Heart left ventricle (tissue), 16 donors: ENCODE measurements around the gene RXFP3. TPM values are rescaled to one million over a fixed set of nuclear protein-coding genes. Genes with fewer than 3 reads are reported as not detected.

ENCODE experiments used
- ATAC-seq, 4 donors: fragments of 200-7000 bp; cut with Tn5 transposase; one replicate each; pipeline ENCODE4 v1.9.1; 2020 to 2022; ENCODE audit warnings: moderate library complexity in 4 of 4, mild to moderate bottlenecking in 3 of 4, moderate number of reproducible peaks in 1 of 4
- DNase-seq, 5 donors: peaks; one replicate each; pipeline ENCODE4 v3.0.0-alpha.2; 2020
- H3K27ac ChIP-seq, 12 donors: fragments of 200-600 bp; sonication (generic) in 4 of 12; one replicate each; pipeline versions ENCODE4 v1.5.0 to v1.8.0; 2016 to 2022; ENCODE audit warnings: mild to moderate bottlenecking in 2 of 12
- H3K27me3 ChIP-seq, 9 donors: fragments of 200-600 bp; sonication (generic) in 2 of 9; one replicate each; pipeline versions ENCODE4 v1.5.1 to v1.8.0; 2016 to 2022; ENCODE audit warnings: mild to moderate bottlenecking in 3 of 9
- H3K36me3 ChIP-seq, 9 donors: fragments of 200-600 bp; sonication (generic) in 2 of 9; one replicate each; pipeline versions ENCODE4 v1.5.0 to v1.8.0; 2018 to 2022; ENCODE audit warnings: mild to moderate bottlenecking in 2 of 9
- H3K4me1 ChIP-seq, 12 donors: fragments of 200-600 bp; sonication (generic) in 4 of 12; one replicate each; pipeline versions ENCODE4 v1.5.0 to v1.8.0; 2016 to 2022; ENCODE audit warnings: mild to moderate bottlenecking in 3 of 12
- H3K4me3 ChIP-seq, 12 donors: fragments of 200-600 bp; sonication (generic) in 4 of 12; one replicate each; pipeline versions ENCODE4 v1.5.0 to v1.8.0; 2017 to 2022; ENCODE audit warnings: mild to moderate bottlenecking in 9 of 12, moderate library complexity in 4 of 12
- H3K9me3 ChIP-seq, 12 donors: fragments of 200-600 bp; sonication (generic) in 4 of 12; one replicate each; pipeline versions ENCODE4 v1.5.0 to v1.8.0; 2016 to 2022; ENCODE audit warnings: mild to moderate bottlenecking in 1 of 12
- CTCF ChIP-seq, 12 donors: fragments of 200-600 bp; sonication (generic) in 4 of 12; IDR thresholded peaks; one replicate each; pipeline versions ENCODE4 v1.5.0 to v1.8.0; 2018 to 2022; ENCODE audit warnings: antibody characterized with exemption in 12 of 12, mild to moderate bottlenecking in 5 of 12
- POLR2A ChIP-seq, 2 donors: fragments of 450-650 bp; IDR thresholded peaks; one replicate each; pipeline ENCODE4 v1.6.1; 2017; ENCODE audit warnings: antibody characterized with exemption in 2 of 2, mild to moderate bottlenecking in 2 of 2, moderate library complexity in 2 of 2
- WGBS, 4 donors: extraction: QIAGEN DNeasy Blood & Tissue Kit in 2 of 4; methylation state at CpG; one replicate each; pipeline versions ENCODE4 v1.1.5 to v1.1.7; 2013 to 2018; 5-methylcytosine and 5-hydroxymethylcytosine counted together
- intact Hi-C, 10 donors: fragments of 100-400 bp; cut with DNase I; formaldehyde crosslinking; loops; one replicate each; pipeline versions ENCODE4 v1.11.1 to v1.14.2; 2022
- polyA plus RNA-seq, 2 donors: library from polyadenylated mRNA; stranded (reverse); fragments of 200-250 nt; gene quantifications; one replicate each; pipeline ENCODE4 v1.2.3, GENCODE V29; 2013
- total RNA-seq, 9 donors: library from RNA; depleted of rRNA in 2 of 9; stranded (reverse); fragments of >200 nt in 2 of 9; fragmentation: NEBNext Ultra II Directional in 3 of 9; extraction: Animal tissue kit (Norgen Biotek cat#: 25700) in 3 of 9; gene quantifications; one replicate each; pipeline versions ENCODE4 v1.1.0 to v1.2.4, GENCODE V29; 2016 to 2023
- donor health status: ischemic (EF 13 %, LVEDD 7.1; RV severe dilation, severe dysfunction).
- donor health status: healthy with polysubstance abuse.
- donor health status: DM: no; HTN: yes; CAD: no.
- donor health status: DM: no; HTN: no; CAD: no.
- donor health status: ischemic (EF 25% LVEDD 6.9; RV normal size, moderate dysfunction).
- donor health status: ischemic (EF 25% LVEDD 5.7; RV mildly dilated, moderate dysfunction).
- donor health status: healthy.
- donor health status: DM: yes; HTN: yes; CAD: no.
- donor health status: ischemic (EF 35%, LVEDD 5.7; RV mildly dilated, moderate dysfunction).
- donor health status: nonischemic (EF 11% LVEDD 7.7; RV severe dilation, severe dysfunction).
- donor health status: DM: yes; HTN: yes; CAD: no.
- donor health status: PGD.
- donor health status: ischemic (EF 29% LVEDD 5.4; RV normal size, mild dysfunction).
- donor health status: nonischemic (EF 23%, LVEDD 6.1; RV moderate dilation, normal function).

Gene RXFP3
- total and polyA plus RNA-seq, 11 donors, result 0.03 TPM; not detected in 10

- DNase-seq (no peak), ATAC-seq (peak in 1 of 4 donors; percentile 18)
- H3K27ac ChIP-seq, result peak overlapping the region in 3 of 12 donors; percentile 35 to 53 (median 41)
- no peaks in the 10 kb centered on the region for H3K36me3 ChIP-seq
- TF ChIP-seq CTCF (IDR thresholded peaks at IDR 0.05) (no peak), POLR2A (IDR thresholded peaks at IDR 0.05) (no peak)
- H3K9me3 ChIP-seq, result no peaks in the 10 kb centered on the region
- H3K27me3 ChIP-seq, result peaks cover 0 to 45% (median 12%) of the 10 kb centered on the region in 9 donors
- intact Hi-C loops, result loop anchor here in 1 of 10 donors (10.0 kb wide), 1 partner anchor 116 kb away; no protein-coding TSS in a partner anchor
- WGBS, 4 donors, result 37 to 52% (median 42%) methylated on average over 11 to 12 of the region's 12 CpGs
- peaks cover 0 to 30% (median 6%) of the 10 kb centered on the region in 12 donors for H3K4me1 ChIP-seq
- H3K4me3 ChIP-seq, result peak overlapping the region in 11 of 12 donors; percentile 14 to 61 (median 52)
These were observed 45.8 kb upstream of the RXFP3 start for GRCh38 chr5:33890131-33891032.

GRCh38 chr5:33891446-33891787, 44.8 kb upstream of the RXFP3 start:
- WGBS, 4 donors, result 4 to 12% (median 8%) methylated on average over 6 of the region's 6 CpGs
- Histone ChIP-seq H3K4me3 (peak overlapping the region in 11 of 12 donors; percentile 21 to 61 (median 52)), H3K9me3 (no peaks in the 10 kb centered on the region), H3K27ac (peak overlapping the region in 7 of 12 donors; percentile 17 to 59 (median 53)), H3K36me3 (no peaks in the 10 kb centered on the region), H3K27me3 (peaks cover 0 to 45% (median 12%) of the 10 kb centered on the region in 9 donors), H3K4me1 (peaks cover 0 to 30% (median 6%) of the 10 kb centered on the region in 12 donors)
- intact Hi-C loops, result loop anchor here in 1 of 10 donors (10.0 kb wide), 1 partner anchor 117 kb away; no protein-coding TSS in a partner anchor
- DNase-seq (no peak), ATAC-seq (no peak)
- TF ChIP-seq POLR2A (IDR thresholded peaks at IDR 0.05) (no peak), CTCF (IDR thresholded peaks at IDR 0.05) (no peak)

- peaks cover 0 to 45% (median 12%) of the 10 kb centered on the region in 9 donors for H3K27me3 ChIP-seq
- peaks cover 0 to 28% (median 6%) of the 10 kb centered on the region in 12 donors for H3K4me1 ChIP-seq
- no peaks in the 10 kb centered on the region for H3K36me3 ChIP-seq
- DNase-seq, result peak; percentile 60 to 81 (median 65)
- WGBS, 4 donors, result 3% methylated on average over 24 to 45 of the region's 45 CpGs
- peak; percentile 28 to 87 (median 70) for ATAC-seq
- intact Hi-C loops, result loop anchor here in 1 of 10 donors (10.0 kb wide), 1 partner anchor 117 kb away; no protein-coding TSS in a partner anchor
- H3K27ac ChIP-seq, result peak within 1 kb of the TSS in 10 of 12 donors; percentile 17 to 59 (median 46)
- H3K4me3 ChIP-seq, result peak within 1 kb of the TSS; percentile 7 to 61 (median 51)
- no peak for TF ChIP-seq POLR2A (IDR thresholded peaks at IDR 0.05)
- H3K9me3 ChIP-seq, result no peaks in the 10 kb centered on the region
These were observed 44.2 kb upstream of the RXFP3 start, which contains the start of gene ADAMTS12 for GRCh38 chr5:33891788-33892619. Gene ADAMTS12 (minus strand): TSS chr5:33891990. CDS start chr5:33891856, 134 bp downstream.

- Histone ChIP-seq H3K4me1 (peaks cover 0 to 28% (median 6%) of the 10 kb centered on the region in 12 donors), H3K27ac (peak overlapping the region in 6 of 12 donors; percentile 35 to 59 (median 54)), H3K9me3 (no peaks in the 10 kb centered on the region), H3K4me3 (peak overlapping the region in 8 of 12 donors; percentile 49 to 61 (median 52)), H3K36me3 (no peaks in the 10 kb centered on the region), H3K27me3 (peaks cover 0 to 45% (median 12%) of the 10 kb centered on the region in 9 donors)
- DNase-seq, result peak in 2 of 5 donors; percentile 22 to 38
- intact Hi-C loops, result loop anchor here in 1 of 10 donors (10.0 kb wide), 1 partner anchor 118 kb away; no protein-coding TSS in a partner anchor
- no peak for TF ChIP-seq CTCF (IDR thresholded peaks at IDR 0.05)
- TF ChIP-seq POLR2A (IDR thresholded peaks at IDR 0.05), result no peak
- ATAC-seq, result peak in 3 of 4 donors; percentile 10 to 48 (median 11)
- 12 to 24% (median 16%) methylated on average over 4 to 5 of the region's 5 CpGs for WGBS, 4 donors
These were observed 43.5 kb upstream of the RXFP3 start for GRCh38 chr5:33892620-33893137.
